Esophagus muscularis mucosa (tissue), 4 donors: ENCODE measurements around the gene OR10V1.

ENCODE experiments used
- EP300 ChIP-seq: sonication (generic); formaldehyde crosslinking; IDR thresholded peaks from one replicate; pipeline ENCODE4 v1.6.1; 2017; ENCODE audit warnings: antibody characterized with exemption
- POLR2A ChIP-seq: fragments of 450-650 bp; IDR thresholded peaks from one replicate; pipeline ENCODE4 v1.6.1; 2017; ENCODE audit warnings: antibody characterized with exemption, moderate library complexity, mild to moderate bottlenecking, low read depth
- POLR2AphosphoS5 ChIP-seq, 2 donors: sonication (generic); formaldehyde crosslinking; IDR thresholded peaks; one replicate each; pipeline ENCODE4 v1.6.1; 2017; ENCODE audit warnings: antibody characterized with exemption in 2 of 2
- TF ChIP-seq, protein P1 (sequence below), 3 experiments: fragments of 200-600 bp in 2 of 3; fragments of 450-650 bp in 1 of 3; sonication (generic) in 2 of 3; IDR thresholded peaks; one replicate each; pipeline ENCODE4 v1.5.1; 2017 to 2019; ENCODE audit warnings: antibody characterized with exemption in 3 of 3, mild to moderate bottlenecking in 2 of 3, moderate library complexity in 1 of 3

DNA sequence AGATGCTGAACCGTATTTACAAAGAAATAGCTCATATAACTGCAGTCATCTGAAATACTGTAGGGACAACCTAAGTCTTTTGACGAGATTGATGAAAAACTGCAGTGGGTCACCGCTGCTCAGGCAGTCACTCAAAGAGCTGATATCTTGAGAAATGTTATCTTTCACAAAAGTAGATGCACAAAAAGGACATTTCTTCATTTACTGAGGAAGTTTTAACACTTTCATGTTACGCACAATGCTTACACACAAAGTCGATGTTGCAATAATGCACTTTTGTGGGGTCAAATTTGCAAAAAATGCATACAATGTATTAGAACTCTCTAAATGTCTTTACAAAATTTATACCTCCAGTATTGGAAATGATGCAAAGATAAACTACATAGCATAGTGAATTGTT lies 16.2 kb upstream of the OR10V1 start:
- TF ChIP-seq POLR2A = no peak
- TF ChIP-seq, protein P1, sequence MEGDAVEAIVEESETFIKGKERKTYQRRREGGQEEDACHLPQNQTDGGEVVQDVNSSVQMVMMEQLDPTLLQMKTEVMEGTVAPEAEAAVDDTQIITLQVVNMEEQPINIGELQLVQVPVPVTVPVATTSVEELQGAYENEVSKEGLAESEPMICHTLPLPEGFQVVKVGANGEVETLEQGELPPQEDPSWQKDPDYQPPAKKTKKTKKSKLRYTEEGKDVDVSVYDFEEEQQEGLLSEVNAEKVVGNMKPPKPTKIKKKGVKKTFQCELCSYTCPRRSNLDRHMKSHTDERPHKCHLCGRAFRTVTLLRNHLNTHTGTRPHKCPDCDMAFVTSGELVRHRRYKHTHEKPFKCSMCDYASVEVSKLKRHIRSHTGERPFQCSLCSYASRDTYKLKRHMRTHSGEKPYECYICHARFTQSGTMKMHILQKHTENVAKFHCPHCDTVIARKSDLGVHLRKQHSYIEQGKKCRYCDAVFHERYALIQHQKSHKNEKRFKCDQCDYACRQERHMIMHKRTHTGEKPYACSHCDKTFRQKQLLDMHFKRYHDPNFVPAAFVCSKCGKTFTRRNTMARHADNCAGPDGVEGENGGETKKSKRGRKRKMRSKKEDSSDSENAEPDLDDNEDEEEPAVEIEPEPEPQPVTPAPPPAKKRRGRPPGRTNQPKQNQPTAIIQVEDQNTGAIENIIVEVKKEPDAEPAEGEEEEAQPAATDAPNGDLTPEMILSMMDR (IDR thresholded peaks at IDR 0.05) = no peak
- no peak for TF ChIP-seq POLR2AphosphoS5 (IDR thresholded peaks at IDR 0.05)
- no peak for TF ChIP-seq EP300
